Measurements from ENCODE around the gene BICC1. TPM values are rescaled to one million over a fixed set of nuclear protein-coding genes. Genes with fewer than 3 reads are reported as not detected.

BICC1 gene
- total RNA-seq, 2 donors from 2014 or later, result 35.3 to 42.0 TPM

GRCh38 chr10:58625070-58625469 is 112.4 kb downstream of the BICC1 start:
- no peak overlapping the region for H3K27ac ChIP-seq
- WGBS, 2 donors, result 57 to 67% methylated on average over 3 of the region's 3 CpGs
- TF ChIP-seq POLR2A (IDR thresholded peaks at IDR 0.05) (no peak), CTCF (IDR thresholded peaks at IDR 0.05) (no peak)
- DNase-seq (no peak), ATAC-seq (no peak)
- H3K9me3 ChIP-seq, result no peaks in the 10 kb centered on the region
- peaks cover 6% of the 10 kb centered on the region for H3K4me1 ChIP-seq
- no peaks in the 10 kb centered on the region for H3K27me3 ChIP-seq
- no peak overlapping the region for H3K4me3 ChIP-seq
- intact Hi-C loops (cut with DNase I), result no loop called here
- H3K36me3 ChIP-seq (replicated peaks in 1 of 2; ENCODE audit: insufficient read depth in 1 of 2, low read depth in 2 of 2), result no peaks in the 10 kb centered on the region

GRCh38 chr10:58627392-58627791 is 114.7 kb downstream of the BICC1 start:
- WGBS, 2 donors, result 72 to 73% methylated on average over 6 of the region's 6 CpGs

DNA sequence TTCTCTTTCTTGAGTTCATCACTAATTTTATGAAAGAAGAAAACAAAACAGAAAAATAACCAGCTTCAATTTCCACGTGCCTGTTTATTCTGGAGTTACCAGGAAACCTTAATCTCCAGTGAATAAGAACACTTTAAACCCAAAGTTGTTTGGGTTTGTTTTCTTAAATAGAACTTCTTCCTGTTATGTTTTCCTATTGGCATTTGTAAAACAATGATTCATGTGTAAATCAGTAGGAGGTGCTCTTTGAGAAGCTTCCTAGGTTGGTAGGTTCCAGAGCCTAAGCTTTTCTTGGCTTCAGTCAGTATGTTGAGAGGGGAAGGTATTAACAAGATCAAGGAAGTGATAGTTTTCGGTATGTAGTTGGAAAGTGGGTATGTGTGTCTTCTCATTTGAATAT is 119.0 kb downstream of the BICC1 start:
- Histone ChIP-seq H3K36me3 (replicated peaks in 1 of 2; ENCODE audit: insufficient read depth in 1 of 2, low read depth in 2 of 2) (no peaks in the 10 kb centered on the region), H3K9me3 (no peaks in the 10 kb centered on the region), H3K4me1 (no peaks in the 10 kb centered on the region), H3K27ac (no peak overlapping the region), H3K27me3 (no peaks in the 10 kb centered on the region), H3K4me3 (no peak overlapping the region)
- ATAC-seq (no peak), DNase-seq (no peak)
- intact Hi-C loops (cut with DNase I), result no loop called here
- WGBS, 2 donors, result 51 to 61% methylated on average over 2 of the region's 2 CpGs
- TF ChIP-seq POLR2A (IDR thresholded peaks at IDR 0.05), result no peak
- TF ChIP-seq CTCF (IDR thresholded peaks at IDR 0.05), result no peak

More at GRCh38 chr10:58627392-58627791, 114.7 kb downstream of the BICC1 start:
- Histone ChIP-seq H3K9me3 (no peaks in the 10 kb centered on the region), H3K36me3 (replicated peaks in 1 of 2; ENCODE audit: insufficient read depth in 1 of 2, low read depth in 2 of 2) (no peaks in the 10 kb centered on the region), H3K4me3 (no peak overlapping the region), H3K4me1 (no peaks in the 10 kb centered on the region), H3K27ac (no peak overlapping the region), H3K27me3 (no peaks in the 10 kb centered on the region)
- DNase-seq (no peak), ATAC-seq (no peak)
- intact Hi-C loops (cut with DNase I), result no loop called here
- no peak for TF ChIP-seq POLR2A (IDR thresholded peaks at IDR 0.05)
- no peak for TF ChIP-seq CTCF (IDR thresholded peaks at IDR 0.05)

DNA sequence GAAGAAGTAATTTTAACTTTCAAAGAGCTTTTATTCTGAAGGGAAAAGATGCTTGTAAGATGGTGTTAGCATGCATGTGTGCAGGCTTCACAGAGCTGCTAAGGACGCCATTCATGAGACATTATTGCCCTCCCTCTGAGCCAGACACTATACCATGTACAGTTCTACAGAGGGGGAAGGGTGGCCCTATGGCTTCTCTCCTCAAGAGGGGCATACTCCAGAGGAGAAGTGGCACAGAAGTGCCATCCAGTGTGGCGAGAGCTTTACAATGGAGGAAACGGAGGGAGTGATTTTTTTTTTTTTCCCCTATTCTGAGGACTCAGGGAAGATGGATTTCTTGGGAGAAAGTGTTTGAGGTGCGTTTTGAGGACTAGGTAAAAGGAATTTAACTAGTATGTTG is 119.5 kb downstream of the BICC1 start:
- Histone ChIP-seq H3K27ac (no peak overlapping the region), H3K9me3 (no peaks in the 10 kb centered on the region), H3K4me3 (no peak overlapping the region), H3K4me1 (peaks cover 2% of the 10 kb centered on the region), H3K36me3 (replicated peaks in 1 of 2; ENCODE audit: insufficient read depth in 1 of 2, low read depth in 2 of 2) (no peaks in the 10 kb centered on the region), H3K27me3 (no peaks in the 10 kb centered on the region)
- DNase-seq (no peak), ATAC-seq (no peak)
- TF ChIP-seq CTCF (IDR thresholded peaks at IDR 0.05) (no peak), POLR2A (IDR thresholded peaks at IDR 0.05) (no peak)
- 62 to 67% methylated on average over 4 of the region's 4 CpGs for WGBS, 2 donors
- intact Hi-C loops (cut with DNase I), result no loop called here

DNA sequence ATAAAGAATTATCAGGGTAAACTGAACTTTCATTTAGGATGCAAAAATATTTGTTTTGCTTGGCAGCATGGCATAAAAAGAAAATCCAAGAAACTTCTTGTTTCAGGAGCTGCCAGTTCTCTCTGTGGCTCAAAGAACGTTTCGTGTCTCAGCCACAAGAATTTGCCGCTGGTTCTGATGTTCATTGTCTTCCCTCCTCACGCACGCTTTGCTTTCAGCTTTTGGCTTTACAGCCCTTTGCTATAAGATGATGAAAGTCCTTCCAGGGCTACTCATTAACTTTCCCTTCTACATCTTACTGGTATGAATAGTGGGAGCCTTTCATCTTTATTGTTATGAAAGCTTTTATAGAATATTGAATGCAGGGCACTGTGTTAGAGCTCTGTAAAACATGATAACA is 124.7 kb downstream of the BICC1 start:
- Histone ChIP-seq H3K4me3 (no peak overlapping the region), H3K4me1 (peaks cover 24% of the 10 kb centered on the region), H3K27me3 (no peaks in the 10 kb centered on the region), H3K9me3 (no peaks in the 10 kb centered on the region), H3K27ac (peak overlapping the region in 1 of 4 donors; percentile 0), H3K36me3 (replicated peaks in 1 of 2; ENCODE audit: insufficient read depth in 1 of 2, low read depth in 2 of 2) (no peaks in the 10 kb centered on the region)
- 24 to 31% methylated on average over 5 of the region's 5 CpGs for WGBS, 2 donors
- TF ChIP-seq POLR2A (IDR thresholded peaks at IDR 0.05), result no peak
- TF ChIP-seq CTCF (IDR thresholded peaks at IDR 0.05), result no peak
- ATAC-seq, result peak; percentile 35
- intact Hi-C loops (cut with DNase I), result no loop called here
- DNase-seq, result no peak
